Body of pancreas (tissue), 4 donors: Measurements from ENCODE around the gene UBTF.

Experiments used
- POLR2A ChIP-seq, 3 donors: fragments of 450-650 bp; IDR thresholded peaks; one replicate each; pipeline ENCODE4 v1.6.1; 2016; ENCODE audit warnings: antibody characterized with exemption in 3 of 3, mild to moderate bottlenecking in 2 of 3
- TF ChIP-seq, protein P1 (sequence below), 7 experiments: fragments of 450-650 bp in 4 of 7; fragments of 200-600 bp in 3 of 7; sonication (generic) in 3 of 7; IDR thresholded peaks; one replicate each; pipeline ENCODE4 v1.5.1; 2016 to 2019; ENCODE audit warnings: antibody characterized with exemption in 7 of 7

DNA sequence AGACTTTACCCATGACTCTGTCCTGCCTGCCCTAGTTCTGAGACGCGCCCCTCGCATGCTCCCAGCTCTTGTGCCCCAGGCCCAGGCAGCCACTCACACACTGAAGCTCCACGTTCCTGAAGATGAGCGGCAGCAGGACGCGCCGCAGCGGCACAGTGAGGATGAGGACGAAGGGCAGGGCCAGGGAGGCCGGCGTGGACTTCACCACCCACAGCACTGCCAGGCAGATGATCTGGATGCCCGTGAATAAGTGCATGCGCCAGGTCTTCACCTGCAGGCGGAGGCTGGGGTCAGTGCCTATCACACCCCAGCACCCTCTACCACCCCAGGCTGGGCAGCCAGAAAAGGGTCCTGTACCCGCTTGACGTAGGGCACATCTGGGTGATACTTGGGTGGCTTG lies 31.6 kb upstream of the UBTF start:
- TF ChIP-seq, protein P1, sequence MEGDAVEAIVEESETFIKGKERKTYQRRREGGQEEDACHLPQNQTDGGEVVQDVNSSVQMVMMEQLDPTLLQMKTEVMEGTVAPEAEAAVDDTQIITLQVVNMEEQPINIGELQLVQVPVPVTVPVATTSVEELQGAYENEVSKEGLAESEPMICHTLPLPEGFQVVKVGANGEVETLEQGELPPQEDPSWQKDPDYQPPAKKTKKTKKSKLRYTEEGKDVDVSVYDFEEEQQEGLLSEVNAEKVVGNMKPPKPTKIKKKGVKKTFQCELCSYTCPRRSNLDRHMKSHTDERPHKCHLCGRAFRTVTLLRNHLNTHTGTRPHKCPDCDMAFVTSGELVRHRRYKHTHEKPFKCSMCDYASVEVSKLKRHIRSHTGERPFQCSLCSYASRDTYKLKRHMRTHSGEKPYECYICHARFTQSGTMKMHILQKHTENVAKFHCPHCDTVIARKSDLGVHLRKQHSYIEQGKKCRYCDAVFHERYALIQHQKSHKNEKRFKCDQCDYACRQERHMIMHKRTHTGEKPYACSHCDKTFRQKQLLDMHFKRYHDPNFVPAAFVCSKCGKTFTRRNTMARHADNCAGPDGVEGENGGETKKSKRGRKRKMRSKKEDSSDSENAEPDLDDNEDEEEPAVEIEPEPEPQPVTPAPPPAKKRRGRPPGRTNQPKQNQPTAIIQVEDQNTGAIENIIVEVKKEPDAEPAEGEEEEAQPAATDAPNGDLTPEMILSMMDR (IDR thresholded peaks at IDR 0.05) = no peak
- TF ChIP-seq POLR2A (IDR thresholded peaks at IDR 0.05) = no peak
